PC-3 (cell line): Measurements from ENCODE around the gene LINS1. TPM values are rescaled to one million over a fixed set of nuclear protein-coding genes. Genes with fewer than 3 reads are reported as not detected.

Source experiments
- ATAC-seq: fragments of 200-7000 bp; cut with Tn5 transposase; 2 replicates; pipeline ENCODE4 v1.9.1; 2020; ENCODE audit warnings: mild to moderate bottlenecking, moderate library complexity
- BruUV-seq: library from RNA; stranded (reverse); fragments of 400-500 nt; replicated peaks from 2 replicates; lab custom pipeline; 2021; lab: Mats Ljungman, UMichigan
- CTCF ChIA-PET: fragments of 300-600 bp; sonication (Branson Sonifier 250); formaldehyde crosslinking; loops from one replicate; lab custom pipeline; 2022; ENCODE audit warnings: antibody characterized with exemption; lab: Charles Lee
- POLR2A ChIA-PET: fragments of 300-600 bp; sonication (Branson Sonifier 250); formaldehyde crosslinking; loops from one replicate; lab custom pipeline; 2022; ENCODE audit warnings: antibody characterized with exemption; ENCODE audit not compliant: unreplicated experiment; lab: Charles Lee
- DNase-seq: peaks from one replicate; pipeline ENCODE4 v3.0.0-alpha.2; 2015
- H2AFZ ChIP-seq: fragments of 300-600 bp; sonication (generic); 2 replicates; pipeline ENCODE4 v1.6.0; 2016; ENCODE audit warnings: antibody characterized with exemption, low read length
- H3F3A ChIP-seq: fragments of 300-600 bp; sonication (generic); one replicate; pipeline ENCODE4 v1.6.0; 2017; ENCODE audit warnings: antibody characterized with exemption, low read length, control low read depth, mild to moderate bottlenecking; ENCODE audit not compliant: unreplicated experiment
- H3K27ac ChIP-seq: fragments of 300-600 bp; sonication (generic); 2 replicates; pipeline ENCODE4 v1.5.1; 2016; ENCODE audit warnings: mild to moderate bottlenecking, low read length
- H3K27me3 ChIP-seq: fragments of 300-600 bp; sonication (generic); 2 replicates; pipeline ENCODE4 v1.6.1; 2016; ENCODE audit warnings: low read length, mixed read lengths
- H3K36me3 ChIP-seq: fragments of 300-600 bp; sonication (generic); 2 replicates; pipeline ENCODE4 v1.6.1; 2016; ENCODE audit warnings: low read depth, mixed run types, low read length, mixed read lengths
- H3K4me1 ChIP-seq: fragments of 300-600 bp; sonication (generic); 2 replicates; pipeline ENCODE4 v1.5.1; 2016; ENCODE audit warnings: low read length; ENCODE audit not compliant: insufficient read depth
- H3K4me2 ChIP-seq: fragments of 300-600 bp; sonication (generic); 2 replicates; pipeline ENCODE4 v1.6.0; 2016; ENCODE audit warnings: low read length
- H3K4me3 ChIP-seq: fragments of 300-600 bp; sonication (generic); 2 replicates; pipeline ENCODE4 v1.5.1; 2016; ENCODE audit warnings: mild to moderate bottlenecking, low read length, mixed read lengths
- H3K79me2 ChIP-seq: fragments of 300-600 bp; sonication (generic); 2 replicates; pipeline ENCODE4 v1.6.1; 2017; ENCODE audit warnings: low read length, mixed read lengths
- H3K9ac ChIP-seq: fragments of 300-600 bp; sonication (generic); 2 replicates; pipeline ENCODE4 v1.6.0; 2016; ENCODE audit warnings: mild to moderate bottlenecking, low read length
- H3K9me2 ChIP-seq: fragments of 300-600 bp; sonication (generic); replicated peaks from 2 replicates; pipeline ENCODE4 v1.6.1; 2016; ENCODE audit warnings: mixed run types, low read length, mixed read lengths
- H3K9me3 ChIP-seq: fragments of 300-600 bp; sonication (generic); 2 replicates; pipeline ENCODE4 v1.6.1; 2016; ENCODE audit warnings: low read length, mixed read lengths
- H4K20me1 ChIP-seq: fragments of 300-600 bp; sonication (generic); 2 replicates; pipeline ENCODE4 v1.6.1; 2016; ENCODE audit warnings: low read length, mixed read lengths
- EZH2 ChIP-seq: fragments of 300-600 bp; sonication (generic); IDR thresholded peaks from one replicate; pipeline ENCODE4 v1.6.1; 2017; ENCODE audit warnings: antibody characterized with exemption, mild to moderate bottlenecking, low read length; ENCODE audit not compliant: unreplicated experiment
- EZH2phosphoT487 ChIP-seq: fragments of 300-600 bp; sonication (generic); IDR thresholded peaks from 2 replicates; pipeline ENCODE4 v1.6.1; 2018; ENCODE audit warnings: mild to moderate bottlenecking, antibody characterized with exemption, low read length, borderline replicate concordance
- intact Hi-C: fragments of 100-400 bp; cut with micrococcal nuclease; formaldehyde crosslinking; loops from 2 replicates; pipeline ENCODE4 v1.9.0; 2023
- total RNA-seq: library from RNA; depleted of rRNA; stranded (reverse); fragments of >200 nt; gene quantifications from 2 replicates; pipeline ENCODE4 v1.2.3, GENCODE V29; 2014
- TF ChIP-seq, protein P1 (sequence below): fragments of 300-600 bp; sonication (generic); conservative IDR thresholded peaks from 2 replicates; pipeline ENCODE4 v1.5.1; 2017; ENCODE audit warnings: antibody characterized with exemption, low read depth, mild to moderate bottlenecking, low read length

Gene LINS1
- total RNA-seq, 1 experiment from 2014 or later, result 8.5 TPM

DNA sequence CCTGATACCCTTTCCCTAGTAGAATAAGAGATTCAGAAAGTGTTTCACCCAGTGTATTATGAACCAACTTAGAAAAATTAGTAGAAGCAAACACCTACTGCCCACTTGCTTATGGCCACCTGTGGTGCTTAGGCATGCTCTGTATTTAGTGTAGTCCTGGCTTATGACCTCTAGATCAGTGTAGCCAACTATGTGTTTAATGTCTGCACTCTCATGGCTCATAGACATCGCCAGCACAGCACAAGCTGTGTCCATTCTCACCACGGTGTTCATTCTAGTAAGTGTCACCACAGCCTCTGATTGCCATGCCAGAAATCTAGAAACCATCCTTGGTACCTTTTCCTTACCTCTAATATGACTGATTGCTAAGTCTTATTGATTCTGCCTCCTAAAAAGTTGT, 14.7 kb upstream of the LINS1 start:
- intact Hi-C loops, result no loop called here
- H3K9me2 ChIP-seq, result no peaks in the 10 kb centered on the region
- H3K4me1 ChIP-seq, result no peaks in the 10 kb centered on the region
- H3K9me3 ChIP-seq, result no peaks in the 10 kb centered on the region
- no peak overlapping the region for H3K4me3 ChIP-seq
- H3K27me3 ChIP-seq, result no peaks in the 10 kb centered on the region
- H3F3A ChIP-seq, result no peaks in the 10 kb centered on the region
- no peak for TF ChIP-seq EZH2
- no peak for TF ChIP-seq EZH2phosphoT487
- DNase-seq, result no peak
- no peak overlapping the region for H2AFZ ChIP-seq
- POLR2A ChIA-PET, result no interaction called here
- BruUV-seq, result no TSS peak
- no peak for ATAC-seq
- no peaks in the 10 kb centered on the region for H3K79me2 ChIP-seq
- H3K4me2 ChIP-seq, result no peak overlapping the region
- CTCF ChIA-PET, result no interaction called here
- H4K20me1 ChIP-seq, result no peaks in the 10 kb centered on the region
- no peak overlapping the region for H3K27ac ChIP-seq
- peaks cover 22% of the 10 kb centered on the region for H3K36me3 ChIP-seq
- no peak overlapping the region for H3K9ac ChIP-seq

DNA sequence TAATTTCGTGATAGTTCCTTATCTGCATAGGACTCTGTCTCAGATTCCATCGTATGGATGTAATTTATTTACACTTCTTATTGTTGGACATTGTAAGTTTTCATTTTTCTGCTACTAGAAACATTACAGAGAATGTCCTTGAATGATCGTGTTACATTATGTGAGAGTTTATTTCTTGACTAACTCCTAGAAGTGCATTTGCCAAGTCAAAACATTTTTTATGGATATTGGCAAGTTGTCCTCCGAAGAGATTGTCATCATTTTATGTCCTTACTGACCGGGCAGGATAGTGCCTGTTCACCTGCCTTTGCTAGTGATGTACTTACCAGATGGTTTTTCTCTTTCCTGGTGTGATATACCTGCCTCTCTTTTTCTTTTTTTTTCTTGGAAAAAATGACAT, 13.8 kb upstream of the LINS1 start:
- intact Hi-C loops, result no loop called here
- Histone ChIP-seq H3K9me3 (no peaks in the 10 kb centered on the region), H4K20me1 (no peaks in the 10 kb centered on the region), H3K27ac (no peak overlapping the region), H3K9me2 (no peaks in the 10 kb centered on the region), H3K9ac (no peak overlapping the region), H3K36me3 (peaks cover 16% of the 10 kb centered on the region; the same call in 1 of the 2 replicates), H3K79me2 (no peaks in the 10 kb centered on the region), H3K4me1 (no peaks in the 10 kb centered on the region), H3K4me3 (no peak overlapping the region), H2AFZ (no peak overlapping the region), H3K27me3 (no peaks in the 10 kb centered on the region), H3F3A (no peaks in the 10 kb centered on the region), H3K4me2 (no peak overlapping the region)
- POLR2A ChIA-PET, result no interaction called here
- DNase-seq, result no peak
- CTCF ChIA-PET, result interaction anchor here (0.5 kb wide), 1 partner anchor 48 kb away, joined by 3 read pairs; no protein-coding TSS in a partner anchor
- TF ChIP-seq, protein P1, sequence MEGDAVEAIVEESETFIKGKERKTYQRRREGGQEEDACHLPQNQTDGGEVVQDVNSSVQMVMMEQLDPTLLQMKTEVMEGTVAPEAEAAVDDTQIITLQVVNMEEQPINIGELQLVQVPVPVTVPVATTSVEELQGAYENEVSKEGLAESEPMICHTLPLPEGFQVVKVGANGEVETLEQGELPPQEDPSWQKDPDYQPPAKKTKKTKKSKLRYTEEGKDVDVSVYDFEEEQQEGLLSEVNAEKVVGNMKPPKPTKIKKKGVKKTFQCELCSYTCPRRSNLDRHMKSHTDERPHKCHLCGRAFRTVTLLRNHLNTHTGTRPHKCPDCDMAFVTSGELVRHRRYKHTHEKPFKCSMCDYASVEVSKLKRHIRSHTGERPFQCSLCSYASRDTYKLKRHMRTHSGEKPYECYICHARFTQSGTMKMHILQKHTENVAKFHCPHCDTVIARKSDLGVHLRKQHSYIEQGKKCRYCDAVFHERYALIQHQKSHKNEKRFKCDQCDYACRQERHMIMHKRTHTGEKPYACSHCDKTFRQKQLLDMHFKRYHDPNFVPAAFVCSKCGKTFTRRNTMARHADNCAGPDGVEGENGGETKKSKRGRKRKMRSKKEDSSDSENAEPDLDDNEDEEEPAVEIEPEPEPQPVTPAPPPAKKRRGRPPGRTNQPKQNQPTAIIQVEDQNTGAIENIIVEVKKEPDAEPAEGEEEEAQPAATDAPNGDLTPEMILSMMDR, result no peak
- TF ChIP-seq EZH2phosphoT487, result no peak
- no peak for TF ChIP-seq EZH2
- ATAC-seq, result no peak
- BruUV-seq, result no TSS peak

DNA sequence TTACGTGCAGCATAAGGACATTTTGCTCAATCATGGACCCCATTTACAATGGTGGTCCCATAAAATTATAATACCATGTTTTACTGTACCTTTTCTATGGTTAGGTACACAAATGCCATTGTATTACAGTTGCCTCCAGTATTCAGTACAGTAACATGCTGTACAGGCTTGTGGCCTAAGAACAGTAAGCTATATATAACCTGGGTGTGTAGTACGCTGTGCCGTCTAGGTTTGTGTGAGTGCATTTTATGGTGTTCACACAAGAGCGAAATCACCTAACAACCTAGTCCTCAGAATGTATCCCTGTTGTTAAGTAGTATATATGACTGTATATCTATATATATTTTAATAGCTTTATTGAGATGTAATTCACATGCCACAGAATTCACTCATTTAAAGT, 12.9 kb upstream of the LINS1 start:
- POLR2A ChIA-PET, result no interaction called here
- DNase-seq (no peak), ATAC-seq (no peak)
- Histone ChIP-seq H4K20me1 (no peaks in the 10 kb centered on the region), H3K9me3 (no peaks in the 10 kb centered on the region), H3K4me2 (no peak overlapping the region), H3K4me1 (no peaks in the 10 kb centered on the region), H3F3A (no peaks in the 10 kb centered on the region), H3K27ac (no peak overlapping the region), H3K79me2 (no peaks in the 10 kb centered on the region), H3K27me3 (no peaks in the 10 kb centered on the region), H2AFZ (no peak overlapping the region), H3K4me3 (no peak overlapping the region), H3K9me2 (no peaks in the 10 kb centered on the region), H3K36me3 (peaks cover 13% of the 10 kb centered on the region; the same call in 1 of the 2 replicates), H3K9ac (no peak overlapping the region)
- no TSS peak for BruUV-seq
- no peak for TF ChIP-seq EZH2phosphoT487
- no peak for TF ChIP-seq EZH2
- TF ChIP-seq, protein P1, result no peak
- intact Hi-C loops, result no loop called here
- CTCF ChIA-PET, result no interaction called here
